ENCODE data around the gene CRYZL1.
"Not testable (repeated sequence)": the region's sequence is repeated elsewhere in the genome, so short reads cannot be mapped to it uniquely, and the experiment has no call there.

Gene CRYZL1

GRCh38 chr21:33578959-33579542, 62.5 kb downstream of the CRYZL1 start:
- H3K4me3 ChIP-seq (replicated peaks; ENCODE audit: low read depth, low read length) = no peak overlapping the region
- TF ChIP-seq, protein P1, sequence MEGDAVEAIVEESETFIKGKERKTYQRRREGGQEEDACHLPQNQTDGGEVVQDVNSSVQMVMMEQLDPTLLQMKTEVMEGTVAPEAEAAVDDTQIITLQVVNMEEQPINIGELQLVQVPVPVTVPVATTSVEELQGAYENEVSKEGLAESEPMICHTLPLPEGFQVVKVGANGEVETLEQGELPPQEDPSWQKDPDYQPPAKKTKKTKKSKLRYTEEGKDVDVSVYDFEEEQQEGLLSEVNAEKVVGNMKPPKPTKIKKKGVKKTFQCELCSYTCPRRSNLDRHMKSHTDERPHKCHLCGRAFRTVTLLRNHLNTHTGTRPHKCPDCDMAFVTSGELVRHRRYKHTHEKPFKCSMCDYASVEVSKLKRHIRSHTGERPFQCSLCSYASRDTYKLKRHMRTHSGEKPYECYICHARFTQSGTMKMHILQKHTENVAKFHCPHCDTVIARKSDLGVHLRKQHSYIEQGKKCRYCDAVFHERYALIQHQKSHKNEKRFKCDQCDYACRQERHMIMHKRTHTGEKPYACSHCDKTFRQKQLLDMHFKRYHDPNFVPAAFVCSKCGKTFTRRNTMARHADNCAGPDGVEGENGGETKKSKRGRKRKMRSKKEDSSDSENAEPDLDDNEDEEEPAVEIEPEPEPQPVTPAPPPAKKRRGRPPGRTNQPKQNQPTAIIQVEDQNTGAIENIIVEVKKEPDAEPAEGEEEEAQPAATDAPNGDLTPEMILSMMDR (IDR thresholded peaks at IDR 0.05; ENCODE audit: insufficient read depth, low read length, poor library complexity, severe bottlenecking) = no peak
- peaks cover 11% of the 10 kb centered on the region for H3K36me3 ChIP-seq (ENCODE audit: control insufficient read depth, insufficient read depth, low read length)
- H3K27me3 ChIP-seq (replicated peaks; ENCODE audit: control insufficient read depth, insufficient read depth, low read length) = no peaks in the 10 kb centered on the region
- no peak for DNase-seq (ENCODE audit: extremely low read depth, insufficient read length)

GRCh38 chr21:33578214-33578613, 63.3 kb downstream of the CRYZL1 start:
- H3K4me3 ChIP-seq (replicated peaks; ENCODE audit: low read depth, low read length) = no peak overlapping the region
- no peaks in the 10 kb centered on the region for H3K27me3 ChIP-seq (replicated peaks; ENCODE audit: control insufficient read depth, insufficient read depth, low read length)
- no peak for DNase-seq (ENCODE audit: extremely low read depth, insufficient read length)
- H3K36me3 ChIP-seq (ENCODE audit: control insufficient read depth, insufficient read depth, low read length) = peaks cover 13% of the 10 kb centered on the region
- TF ChIP-seq, protein P1 (IDR thresholded peaks at IDR 0.05; ENCODE audit: insufficient read depth, low read length, poor library complexity, severe bottlenecking) = no peak

DNA sequence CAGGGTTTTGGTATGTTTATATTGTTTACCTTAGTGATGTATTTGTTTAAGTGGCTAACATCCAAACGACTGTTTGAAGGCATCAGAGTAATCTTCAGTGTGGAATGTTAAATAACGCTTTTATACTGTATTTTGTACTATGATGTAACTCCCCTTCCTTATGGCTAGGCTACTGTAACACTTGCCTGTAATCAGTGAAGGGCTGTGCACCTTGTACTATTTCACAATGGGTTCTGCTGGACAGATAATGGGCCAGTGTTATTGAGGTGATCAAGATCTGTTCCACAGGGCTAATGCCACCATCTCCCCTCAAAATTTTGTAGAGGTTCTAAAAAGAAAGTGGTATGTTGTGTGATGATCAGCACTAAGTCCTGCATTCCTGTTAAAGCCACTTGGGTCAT, 64.8 kb downstream of the CRYZL1 start:
- H3K36me3 ChIP-seq (ENCODE audit: control insufficient read depth, insufficient read depth, low read length) = peaks cover 12% of the 10 kb centered on the region
- not testable (repeated sequence) for H3K4me3 ChIP-seq (replicated peaks; ENCODE audit: low read depth, low read length); H3K27me3 ChIP-seq (replicated peaks; ENCODE audit: control insufficient read depth, insufficient read depth, low read length); DNase-seq (ENCODE audit: extremely low read depth, insufficient read length)

GRCh38 chr21:33572350-33572749, 69.2 kb downstream of the CRYZL1 start:
- TF ChIP-seq, protein P1 (IDR thresholded peaks at IDR 0.05; ENCODE audit: insufficient read depth, low read length, poor library complexity, severe bottlenecking) = no peak
- Histone ChIP-seq H3K4me3 (replicated peaks; ENCODE audit: low read depth, low read length) (no peak overlapping the region), H3K27me3 (replicated peaks; ENCODE audit: control insufficient read depth, insufficient read depth, low read length) (no peaks in the 10 kb centered on the region), H3K36me3 (ENCODE audit: control insufficient read depth, insufficient read depth, low read length) (peaks cover 20% of the 10 kb centered on the region)
- DNase-seq (ENCODE audit: extremely low read depth, insufficient read length) = no peak

DNA sequence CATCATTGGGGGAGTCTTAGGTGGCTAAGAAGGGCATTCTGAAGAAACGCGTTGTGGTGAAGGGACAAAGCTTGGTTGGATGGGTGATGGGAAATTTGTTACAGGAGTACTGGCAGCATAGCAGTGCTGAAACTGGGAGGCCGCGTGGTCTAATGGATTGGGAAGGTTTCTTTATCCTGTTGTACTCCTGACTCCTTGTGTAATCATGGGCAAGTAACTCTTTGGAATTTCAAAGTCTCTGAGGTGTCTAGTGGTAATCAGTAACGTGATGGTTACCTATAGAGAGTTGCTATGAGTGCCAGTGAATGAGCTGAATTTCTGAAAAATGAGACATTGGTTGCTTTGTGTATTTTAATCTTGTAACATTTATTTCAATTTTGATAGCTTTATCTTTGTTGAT, 71.5 kb downstream of the CRYZL1 start:
- Histone ChIP-seq H3K27me3 (replicated peaks; ENCODE audit: control insufficient read depth, insufficient read depth, low read length) (no peaks in the 10 kb centered on the region), H3K36me3 (ENCODE audit: control insufficient read depth, insufficient read depth, low read length) (peaks cover 14% of the 10 kb centered on the region), H3K4me3 (replicated peaks; ENCODE audit: low read depth, low read length) (no peak overlapping the region)
- DNase-seq (ENCODE audit: extremely low read depth, insufficient read length) = no peak
- TF ChIP-seq, protein P1 (IDR thresholded peaks at IDR 0.05; ENCODE audit: insufficient read depth, low read length, poor library complexity, severe bottlenecking) = no peak

DNA sequence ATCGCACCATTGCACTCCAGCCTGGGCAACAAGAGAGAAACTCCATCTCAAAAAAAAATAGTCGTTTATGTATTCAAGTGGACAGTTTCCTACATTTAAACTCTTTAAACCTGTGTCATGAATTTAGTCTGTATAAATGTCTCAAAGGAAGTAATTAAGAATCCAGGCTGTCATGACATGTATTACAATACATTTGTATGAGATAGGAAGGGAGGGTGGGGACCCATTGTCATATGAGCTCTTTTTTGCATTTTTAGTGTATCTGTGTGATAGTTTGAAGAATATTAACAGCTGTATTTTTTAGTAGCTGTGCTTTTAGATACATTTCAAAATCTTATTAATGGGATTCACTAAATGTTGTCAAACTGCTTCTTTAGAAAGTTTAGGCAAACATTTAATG, 73.1 kb downstream of the CRYZL1 start:
- Histone ChIP-seq H3K4me3 (replicated peaks; ENCODE audit: low read depth, low read length) (no peak overlapping the region), H3K27me3 (replicated peaks; ENCODE audit: control insufficient read depth, insufficient read depth, low read length) (no peaks in the 10 kb centered on the region), H3K36me3 (ENCODE audit: control insufficient read depth, insufficient read depth, low read length) (peaks cover 9% of the 10 kb centered on the region)
- TF ChIP-seq, protein P1 (IDR thresholded peaks at IDR 0.05; ENCODE audit: insufficient read depth, low read length, poor library complexity, severe bottlenecking) = no peak
- DNase-seq (ENCODE audit: extremely low read depth, insufficient read length) = no peak

Data from GM06990 (cell line).